KMS-11 (cell line): Measurements from ENCODE around the gene RAB9A.
"Not testable (repeated sequence)": the region's sequence is repeated elsewhere in the genome, so short reads cannot be mapped to it uniquely, and the experiment has no call there.

Source experiments
- H2AFZ ChIP-seq: fragments of 200-600 bp; sonication (generic); 2 replicates; pipeline ENCODE4 v1.6.1; 2016; ENCODE audit warnings: antibody characterized with exemption, mixed run types, low read depth
- H3K27ac ChIP-seq: fragments of 200-600 bp; sonication (generic); 2 replicates; pipeline ENCODE4 v1.6.1; 2016; ENCODE audit warnings: mild to moderate bottlenecking, mixed run types
- H3K27me3 ChIP-seq: fragments of 200-600 bp; sonication (generic); 2 replicates; pipeline ENCODE4 v1.6.1; 2017; ENCODE audit warnings: mild to moderate bottlenecking, low read depth, mixed run types, moderate library complexity; ENCODE audit not compliant: insufficient read depth
- H3K36me3 ChIP-seq: fragments of 200-600 bp; sonication (generic); 2 replicates; pipeline ENCODE4 v1.6.1; 2017; ENCODE audit warnings: mild to moderate bottlenecking, mixed run types; ENCODE audit not compliant: insufficient read depth
- H3K4me1 ChIP-seq: fragments of 200-600 bp; sonication (generic); 2 replicates; pipeline ENCODE4 v1.6.1; 2016; ENCODE audit warnings: mild to moderate bottlenecking, low read depth, mixed run types; ENCODE audit not compliant: poor library complexity, severe bottlenecking
- H3K4me2 ChIP-seq: fragments of 200-600 bp; sonication (generic); 2 replicates; pipeline ENCODE4 v1.7.0; 2016; ENCODE audit warnings: mild to moderate bottlenecking, mixed run types
- H3K4me3 ChIP-seq: fragments of 200-600 bp; sonication (generic); IDR thresholded peaks from 2 replicates; pipeline ENCODE4 v1.6.1; 2017; ENCODE audit warnings: low read depth, low read length, mixed read lengths; ENCODE audit not compliant: insufficient read depth
- H3K79me2 ChIP-seq: fragments of 200-600 bp; sonication (generic); 2 replicates; pipeline ENCODE4 v1.6.1; 2016; ENCODE audit warnings: low read depth, mixed run types; ENCODE audit not compliant: insufficient read depth
- H3K9ac ChIP-seq: fragments of 200-600 bp; sonication (generic); 2 replicates; pipeline ENCODE4 v1.6.1; 2016; ENCODE audit warnings: mild to moderate bottlenecking, mixed run types
- H4K20me1 ChIP-seq: fragments of 200-600 bp; sonication (generic); 2 replicates; pipeline ENCODE4 v1.6.1; 2016; ENCODE audit warnings: mild to moderate bottlenecking, mixed run types; ENCODE audit not compliant: insufficient read depth
- CTCF ChIP-seq: fragments of 200-600 bp; sonication (generic); conservative IDR thresholded peaks from 2 replicates; pipeline ENCODE4 v1.6.1; 2017; ENCODE audit warnings: low read depth, mild to moderate bottlenecking, antibody characterized with exemption, low read length, moderate library complexity, mixed read lengths

The RAB9A gene

GRCh38 chrX:13647709-13648212 lies 41.2 kb upstream of the RAB9A start:
- Histone ChIP-seq H3K27ac (no peak overlapping the region), H4K20me1 (no peaks in the 10 kb centered on the region), H3K4me1 (peaks cover 13% of the 10 kb centered on the region), H3K79me2 (no peaks in the 10 kb centered on the region), H3K36me3 (no peaks in the 10 kb centered on the region), H3K9ac (no peak overlapping the region), H2AFZ (no peak overlapping the region), H3K4me3 (no peak overlapping the region), H3K27me3 (no peaks in the 10 kb centered on the region), H3K4me2 (no peak overlapping the region)
- no peak for TF ChIP-seq CTCF

DNA sequence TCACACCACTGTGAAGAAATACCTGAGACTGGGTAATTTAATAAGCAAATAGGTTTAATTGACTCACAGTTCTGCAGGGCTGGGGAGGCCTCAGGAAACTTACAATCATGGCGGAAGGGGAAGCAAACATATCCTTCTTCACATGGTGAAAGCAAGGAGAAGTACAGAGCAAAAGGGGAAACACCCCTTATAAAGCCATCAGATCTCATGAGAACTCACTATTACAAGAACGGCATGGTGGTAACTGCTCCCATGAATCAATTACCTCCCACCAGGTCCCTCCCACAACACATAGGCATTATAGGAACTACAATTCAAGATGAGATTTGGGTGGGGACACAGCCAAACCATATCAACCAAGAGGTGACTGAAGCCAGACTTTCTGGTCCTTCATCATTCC lies 40.6 kb upstream of the RAB9A start:
- H3K36me3 ChIP-seq, H4K20me1 ChIP-seq, H3K27ac ChIP-seq, H3K27me3 ChIP-seq, H3K9ac ChIP-seq, H2AFZ ChIP-seq, H3K4me3 ChIP-seq, H3K4me2 ChIP-seq, H3K79me2 ChIP-seq: not testable (repeated sequence)
- peaks cover 13% of the 10 kb centered on the region for H3K4me1 ChIP-seq

GRCh38 chrX:13649838-13650237 lies 39.1 kb upstream of the RAB9A start:
- Histone ChIP-seq H4K20me1 (no peaks in the 10 kb centered on the region), H3K4me2 (no peak overlapping the region), H3K9ac (no peak overlapping the region), H2AFZ (no peak overlapping the region), H3K79me2 (peaks cover 5% of the 10 kb centered on the region), H3K36me3 (no peaks in the 10 kb centered on the region), H3K27me3 (no peaks in the 10 kb centered on the region), H3K4me1 (peaks cover 21% of the 10 kb centered on the region), H3K4me3 (no peak overlapping the region), H3K27ac (no peak overlapping the region)
- TF ChIP-seq CTCF, result no peak

DNA sequence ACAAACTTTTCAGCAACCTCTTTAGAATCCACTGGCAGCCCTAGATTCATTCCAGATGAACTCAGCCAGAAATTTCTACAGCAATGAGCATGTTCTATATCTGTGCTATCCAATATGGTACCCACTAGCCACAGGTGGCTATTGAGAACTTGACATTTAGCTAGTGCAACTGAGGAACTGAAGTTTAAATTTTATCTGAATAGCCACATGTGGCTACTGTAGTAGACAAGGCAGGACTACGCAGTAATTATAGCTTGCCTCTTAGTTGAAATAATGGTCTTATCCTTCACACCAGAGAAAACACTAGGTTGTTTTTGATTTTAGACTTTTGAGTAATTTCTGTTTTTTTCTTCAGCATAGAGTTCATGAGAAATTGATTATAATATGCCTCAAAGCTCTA lies 38.6 kb upstream of the RAB9A start:
- no peaks in the 10 kb centered on the region for H4K20me1 ChIP-seq
- H3K4me1 ChIP-seq, result peaks cover 21% of the 10 kb centered on the region
- no peak for TF ChIP-seq CTCF
- peaks cover 5% of the 10 kb centered on the region for H3K79me2 ChIP-seq
- H3K9ac ChIP-seq, result no peak overlapping the region
- no peaks in the 10 kb centered on the region for H3K27me3 ChIP-seq
- H3K27ac ChIP-seq, result no peak overlapping the region
- no peak overlapping the region for H2AFZ ChIP-seq
- no peaks in the 10 kb centered on the region for H3K36me3 ChIP-seq
- no peak overlapping the region for H3K4me2 ChIP-seq
- H3K4me3 ChIP-seq, result no peak overlapping the region

DNA sequence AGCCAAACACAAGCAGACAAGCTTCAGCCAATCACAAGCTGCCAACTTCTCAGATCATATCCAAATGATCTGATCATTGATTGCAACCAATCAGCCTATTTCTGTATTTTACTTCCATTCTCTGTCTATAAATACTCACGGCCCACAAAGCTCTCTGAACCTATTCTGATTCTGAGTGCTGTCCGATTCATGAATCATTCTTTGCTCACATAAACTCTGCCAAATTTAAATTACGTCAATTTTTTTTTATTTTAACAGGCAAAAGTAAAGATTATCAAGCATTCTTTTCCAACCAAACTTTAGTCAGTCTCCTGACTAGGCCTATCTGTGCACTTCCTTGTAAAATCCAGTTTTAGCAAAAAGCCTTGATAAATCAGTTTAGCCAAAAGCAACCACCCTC lies 37.8 kb upstream of the RAB9A start:
- no peak overlapping the region for H2AFZ ChIP-seq
- H3K4me2 ChIP-seq, result no peak overlapping the region
- H3K27me3 ChIP-seq, result no peaks in the 10 kb centered on the region
- no peak overlapping the region for H3K4me3 ChIP-seq
- TF ChIP-seq CTCF, result no peak
- peaks cover 15% of the 10 kb centered on the region for H3K4me1 ChIP-seq
- H3K79me2 ChIP-seq, result peaks cover 5% of the 10 kb centered on the region
- no peak overlapping the region for H3K27ac ChIP-seq
- H4K20me1 ChIP-seq, result no peaks in the 10 kb centered on the region
- no peaks in the 10 kb centered on the region for H3K36me3 ChIP-seq
- H3K9ac ChIP-seq, result no peak overlapping the region
